A549 (cell line): ENCODE results near the gene ZNF350.

Experiments
- PHF8 ChIP-seq: fragments of 200-600 bp; sonication (generic); IDR thresholded peaks from 2 replicates; pipeline ENCODE4 v1.6.1; 2016; ENCODE audit warnings: low read depth, mild to moderate bottlenecking, antibody characterized with exemption, moderate library complexity, borderline replicate concordance
- POLR2A ChIP-seq: IDR thresholded peaks from 2 replicates; pipeline ENCODE4 v1.6.1; 2012; ENCODE audit warnings: mild to moderate bottlenecking, low read length
- POLR2AphosphoS2 ChIP-seq: conservative IDR thresholded peaks from 2 replicates; pipeline ENCODE4 v1.6.1; 2012; ENCODE audit warnings: low read length, improper control_type of control experiment, inconsistent platforms
- TF ChIP-seq, protein P1 (sequence below): IDR thresholded peaks from 2 replicates; pipeline ENCODE4 v1.6.1; 2012
- TF ChIP-seq, protein P2 (sequence below): fragments of >200 bp; sonication (Bioruptor Twin); formaldehyde crosslinking; IDR thresholded peaks from 3 replicates; pipeline ENCODE4 v1.5.1; 2016
- TF ChIP-seq, protein P3 (sequence below): fragments of 450-650 bp; IDR thresholded peaks from 2 replicates; pipeline ENCODE4 v1.6.1; 2014; ENCODE audit warnings: antibody characterized with exemption

DNA sequence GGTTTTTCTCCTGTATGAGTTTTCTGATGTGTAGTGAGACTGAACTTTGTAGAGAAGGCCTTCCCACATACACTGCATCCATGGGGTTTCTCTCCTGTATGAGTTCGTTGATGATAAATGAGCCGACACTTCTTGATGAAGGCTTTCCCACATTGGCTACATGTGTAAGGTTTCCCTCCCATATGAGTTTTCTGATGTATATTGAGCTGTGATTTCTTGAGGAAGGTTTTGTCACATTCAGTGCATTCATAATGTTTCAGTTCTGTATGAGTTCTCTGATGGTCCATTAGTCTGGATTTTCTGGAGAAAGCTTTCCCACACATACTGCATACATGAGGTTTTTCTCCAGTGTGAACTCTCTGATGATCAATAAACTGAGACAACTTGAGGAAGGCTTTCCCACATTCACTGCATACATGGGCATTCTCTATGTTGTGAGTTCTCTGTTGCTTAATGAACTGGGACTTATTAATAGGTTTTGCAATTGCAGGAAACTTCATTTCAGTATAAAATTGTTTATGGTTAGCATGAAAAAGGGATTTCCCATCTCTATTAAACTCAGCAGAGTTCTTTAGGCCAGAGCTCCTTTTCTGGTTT, 7.5 kb upstream of the ZNF350 start:
- TF ChIP-seq POLR2A: no peak
- TF ChIP-seq, protein P1, sequence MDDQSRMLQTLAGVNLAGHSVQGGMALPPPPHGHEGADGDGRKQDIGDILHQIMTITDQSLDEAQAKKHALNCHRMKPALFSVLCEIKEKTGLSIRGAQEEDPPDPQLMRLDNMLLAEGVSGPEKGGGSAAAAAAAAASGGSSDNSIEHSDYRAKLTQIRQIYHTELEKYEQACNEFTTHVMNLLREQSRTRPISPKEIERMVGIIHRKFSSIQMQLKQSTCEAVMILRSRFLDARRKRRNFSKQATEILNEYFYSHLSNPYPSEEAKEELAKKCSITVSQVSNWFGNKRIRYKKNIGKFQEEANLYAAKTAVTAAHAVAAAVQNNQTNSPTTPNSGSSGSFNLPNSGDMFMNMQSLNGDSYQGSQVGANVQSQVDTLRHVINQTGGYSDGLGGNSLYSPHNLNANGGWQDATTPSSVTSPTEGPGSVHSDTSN: no peak
- TF ChIP-seq, protein P2, sequence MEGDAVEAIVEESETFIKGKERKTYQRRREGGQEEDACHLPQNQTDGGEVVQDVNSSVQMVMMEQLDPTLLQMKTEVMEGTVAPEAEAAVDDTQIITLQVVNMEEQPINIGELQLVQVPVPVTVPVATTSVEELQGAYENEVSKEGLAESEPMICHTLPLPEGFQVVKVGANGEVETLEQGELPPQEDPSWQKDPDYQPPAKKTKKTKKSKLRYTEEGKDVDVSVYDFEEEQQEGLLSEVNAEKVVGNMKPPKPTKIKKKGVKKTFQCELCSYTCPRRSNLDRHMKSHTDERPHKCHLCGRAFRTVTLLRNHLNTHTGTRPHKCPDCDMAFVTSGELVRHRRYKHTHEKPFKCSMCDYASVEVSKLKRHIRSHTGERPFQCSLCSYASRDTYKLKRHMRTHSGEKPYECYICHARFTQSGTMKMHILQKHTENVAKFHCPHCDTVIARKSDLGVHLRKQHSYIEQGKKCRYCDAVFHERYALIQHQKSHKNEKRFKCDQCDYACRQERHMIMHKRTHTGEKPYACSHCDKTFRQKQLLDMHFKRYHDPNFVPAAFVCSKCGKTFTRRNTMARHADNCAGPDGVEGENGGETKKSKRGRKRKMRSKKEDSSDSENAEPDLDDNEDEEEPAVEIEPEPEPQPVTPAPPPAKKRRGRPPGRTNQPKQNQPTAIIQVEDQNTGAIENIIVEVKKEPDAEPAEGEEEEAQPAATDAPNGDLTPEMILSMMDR: no peak
- no peak for TF ChIP-seq PHF8
- TF ChIP-seq, protein P3, sequence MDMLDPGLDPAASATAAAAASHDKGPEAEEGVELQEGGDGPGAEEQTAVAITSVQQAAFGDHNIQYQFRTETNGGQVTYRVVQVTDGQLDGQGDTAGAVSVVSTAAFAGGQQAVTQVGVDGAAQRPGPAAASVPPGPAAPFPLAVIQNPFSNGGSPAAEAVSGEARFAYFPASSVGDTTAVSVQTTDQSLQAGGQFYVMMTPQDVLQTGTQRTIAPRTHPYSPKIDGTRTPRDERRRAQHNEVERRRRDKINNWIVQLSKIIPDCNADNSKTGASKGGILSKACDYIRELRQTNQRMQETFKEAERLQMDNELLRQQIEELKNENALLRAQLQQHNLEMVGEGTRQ: no peak
- TF ChIP-seq POLR2AphosphoS2: no peak
